ENCODE measurements around the gene VPS39.

Gene VPS39

DNA sequence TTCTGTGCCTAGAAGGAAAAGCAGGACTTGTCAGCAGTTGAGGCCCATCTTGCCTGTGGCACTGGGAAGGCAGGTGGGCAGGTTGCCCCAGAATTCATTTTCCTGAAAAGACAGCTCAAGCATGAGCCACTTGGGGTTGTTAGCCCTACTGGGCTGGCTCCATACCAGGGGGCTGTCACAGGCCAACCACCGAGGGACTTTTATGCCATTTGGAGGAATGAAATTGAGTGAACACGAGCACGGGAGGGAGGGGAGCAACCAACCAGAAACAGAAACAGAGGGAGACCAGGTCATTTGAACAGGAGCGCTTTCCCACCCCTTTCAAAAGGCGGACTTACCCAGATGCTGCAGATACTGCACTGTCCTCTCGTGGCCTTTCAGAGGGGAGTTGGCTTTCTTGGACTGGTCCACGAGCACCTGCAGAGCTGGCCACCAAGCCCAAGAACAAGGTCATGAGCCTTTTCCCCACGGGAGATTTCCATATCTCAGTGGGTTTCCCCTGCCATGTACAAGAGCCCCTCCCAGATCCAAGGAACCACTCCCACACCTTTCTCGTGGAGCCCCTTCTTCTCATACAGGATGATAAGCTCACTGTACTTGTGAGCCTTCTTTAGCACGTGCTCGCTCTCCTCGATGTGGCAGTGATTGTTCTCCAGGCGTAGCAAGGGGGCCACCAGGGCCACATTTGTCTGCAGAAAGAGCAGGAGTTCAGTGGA lies 41.7 kb downstream of the VPS39 start:
- in situ Hi-C loops (cut with MboI; ENCODE audit: low sequenced_read_pairs, unreplicated experiment) = no loop called here
- DNase-seq (ENCODE audit: low spot score) = no peak
- TF ChIP-seq, protein P1, sequence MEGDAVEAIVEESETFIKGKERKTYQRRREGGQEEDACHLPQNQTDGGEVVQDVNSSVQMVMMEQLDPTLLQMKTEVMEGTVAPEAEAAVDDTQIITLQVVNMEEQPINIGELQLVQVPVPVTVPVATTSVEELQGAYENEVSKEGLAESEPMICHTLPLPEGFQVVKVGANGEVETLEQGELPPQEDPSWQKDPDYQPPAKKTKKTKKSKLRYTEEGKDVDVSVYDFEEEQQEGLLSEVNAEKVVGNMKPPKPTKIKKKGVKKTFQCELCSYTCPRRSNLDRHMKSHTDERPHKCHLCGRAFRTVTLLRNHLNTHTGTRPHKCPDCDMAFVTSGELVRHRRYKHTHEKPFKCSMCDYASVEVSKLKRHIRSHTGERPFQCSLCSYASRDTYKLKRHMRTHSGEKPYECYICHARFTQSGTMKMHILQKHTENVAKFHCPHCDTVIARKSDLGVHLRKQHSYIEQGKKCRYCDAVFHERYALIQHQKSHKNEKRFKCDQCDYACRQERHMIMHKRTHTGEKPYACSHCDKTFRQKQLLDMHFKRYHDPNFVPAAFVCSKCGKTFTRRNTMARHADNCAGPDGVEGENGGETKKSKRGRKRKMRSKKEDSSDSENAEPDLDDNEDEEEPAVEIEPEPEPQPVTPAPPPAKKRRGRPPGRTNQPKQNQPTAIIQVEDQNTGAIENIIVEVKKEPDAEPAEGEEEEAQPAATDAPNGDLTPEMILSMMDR (IDR thresholded peaks at IDR 0.05; ENCODE audit: borderline replicate concordance, control extremely low read depth, extremely low read depth, insufficient read depth, missing control alignments) = no peak

DNA sequence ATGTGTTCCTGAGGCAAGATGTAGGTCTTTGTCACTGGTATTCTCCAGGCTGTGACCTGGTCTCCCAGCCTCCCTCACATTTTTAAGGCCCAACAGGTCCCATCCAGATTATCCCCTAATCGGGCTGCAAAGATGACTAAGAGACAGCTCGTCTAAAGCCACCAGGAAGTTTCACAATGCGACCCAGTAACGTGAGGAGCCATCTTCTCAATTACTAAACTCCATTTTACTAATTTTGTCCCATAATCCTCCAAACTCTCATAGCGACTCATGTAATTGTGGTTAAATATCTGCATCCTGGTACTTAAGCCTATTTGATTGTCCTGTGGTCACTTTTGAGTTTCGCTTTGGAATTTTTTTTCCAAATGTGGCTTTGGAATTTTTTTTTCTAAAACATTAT lies 43.0 kb downstream of the VPS39 start:
- in situ Hi-C loops (cut with MboI; ENCODE audit: low sequenced_read_pairs, unreplicated experiment) = no loop called here

DNA sequence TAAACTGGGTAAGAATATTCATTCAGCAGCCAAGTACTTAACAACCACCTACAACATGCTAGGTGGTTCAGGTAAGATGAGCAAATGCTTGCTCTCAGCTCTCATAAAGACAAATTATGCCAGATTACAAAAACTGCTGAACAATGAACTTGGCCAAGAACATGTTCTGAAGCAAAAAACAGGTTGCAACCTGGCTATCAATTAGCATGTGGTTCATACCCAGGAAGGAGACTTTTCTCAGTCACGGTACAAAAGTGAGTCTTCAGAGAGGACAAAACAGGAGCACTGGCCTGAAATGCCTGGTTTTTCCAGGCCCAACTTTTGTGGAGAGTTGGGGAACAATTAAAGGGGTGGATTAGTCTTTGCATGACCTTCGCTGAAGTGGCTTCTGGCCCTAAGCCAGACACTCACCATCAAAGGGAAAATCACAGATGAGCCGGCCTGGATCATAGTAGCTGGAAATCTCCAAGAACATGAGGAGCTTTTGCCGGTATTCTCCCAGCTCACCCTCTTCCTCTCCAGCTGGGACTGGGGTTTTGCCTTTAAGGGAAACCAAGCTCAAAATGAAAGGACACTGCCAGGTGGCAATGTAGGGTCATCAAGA lies 44.1 kb downstream of the VPS39 start:
- in situ Hi-C loops (cut with MboI; ENCODE audit: low sequenced_read_pairs, unreplicated experiment) = no loop called here
- TF ChIP-seq, protein P1 (IDR thresholded peaks at IDR 0.05; ENCODE audit: borderline replicate concordance, control extremely low read depth, extremely low read depth, insufficient read depth, missing control alignments) = no peak
- no peak for DNase-seq (ENCODE audit: low spot score)

More for the DNA sequence above, 43.0 kb downstream of the VPS39 start:
- TF ChIP-seq, protein P1 (IDR thresholded peaks at IDR 0.05; ENCODE audit: borderline replicate concordance, control extremely low read depth, extremely low read depth, insufficient read depth, missing control alignments) = no peak
- DNase-seq (ENCODE audit: low spot score) = no peak

DNA sequence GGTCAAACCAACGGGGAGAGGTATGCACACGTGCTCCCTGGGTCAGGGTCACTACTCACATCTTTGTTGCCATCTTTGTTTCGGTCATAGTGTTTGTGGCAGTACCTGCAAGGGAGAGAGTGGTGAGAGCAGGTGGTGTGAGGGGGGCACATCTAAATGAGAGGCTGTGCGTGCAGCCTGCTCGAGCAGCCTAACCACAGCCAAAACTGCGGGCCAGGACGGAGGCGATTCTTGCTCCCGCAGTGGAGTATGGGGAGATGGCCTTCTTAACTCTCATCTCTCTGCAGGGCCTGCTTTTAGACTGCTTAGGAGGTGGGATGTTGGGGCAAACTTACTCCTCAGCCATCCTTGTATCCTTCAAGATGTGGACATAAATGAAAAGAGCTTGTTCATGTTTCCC lies 44.8 kb downstream of the VPS39 start:
- no peak for DNase-seq (ENCODE audit: low spot score)
- TF ChIP-seq, protein P1 (IDR thresholded peaks at IDR 0.05; ENCODE audit: borderline replicate concordance, control extremely low read depth, extremely low read depth, insufficient read depth, missing control alignments) = no peak
- in situ Hi-C loops (cut with MboI; ENCODE audit: low sequenced_read_pairs, unreplicated experiment) = no loop called here

DNA sequence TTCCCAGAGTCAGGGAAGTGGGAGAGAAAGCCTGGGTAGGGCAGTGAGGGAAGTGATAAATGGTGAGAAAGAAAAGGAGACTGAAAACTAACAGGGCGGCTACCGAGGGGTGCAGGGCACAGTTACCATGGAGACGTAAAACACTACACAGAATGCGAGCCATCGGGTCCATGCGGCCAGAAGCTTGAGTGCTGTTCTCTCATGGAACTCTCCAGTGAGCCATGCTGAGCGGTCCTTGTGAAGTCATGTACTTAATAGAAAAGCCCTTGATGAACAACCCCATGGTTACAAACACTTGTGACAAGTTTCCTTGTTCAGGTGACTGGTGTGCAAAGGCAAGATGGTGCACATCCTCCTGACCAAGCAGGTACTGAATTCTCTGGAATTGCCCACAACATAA lies 48.0 kb downstream of the VPS39 start:
- in situ Hi-C loops (cut with MboI; ENCODE audit: low sequenced_read_pairs, unreplicated experiment) = no loop called here
- TF ChIP-seq, protein P1 (IDR thresholded peaks at IDR 0.05; ENCODE audit: borderline replicate concordance, control extremely low read depth, extremely low read depth, insufficient read depth, missing control alignments) = no peak

DNA sequence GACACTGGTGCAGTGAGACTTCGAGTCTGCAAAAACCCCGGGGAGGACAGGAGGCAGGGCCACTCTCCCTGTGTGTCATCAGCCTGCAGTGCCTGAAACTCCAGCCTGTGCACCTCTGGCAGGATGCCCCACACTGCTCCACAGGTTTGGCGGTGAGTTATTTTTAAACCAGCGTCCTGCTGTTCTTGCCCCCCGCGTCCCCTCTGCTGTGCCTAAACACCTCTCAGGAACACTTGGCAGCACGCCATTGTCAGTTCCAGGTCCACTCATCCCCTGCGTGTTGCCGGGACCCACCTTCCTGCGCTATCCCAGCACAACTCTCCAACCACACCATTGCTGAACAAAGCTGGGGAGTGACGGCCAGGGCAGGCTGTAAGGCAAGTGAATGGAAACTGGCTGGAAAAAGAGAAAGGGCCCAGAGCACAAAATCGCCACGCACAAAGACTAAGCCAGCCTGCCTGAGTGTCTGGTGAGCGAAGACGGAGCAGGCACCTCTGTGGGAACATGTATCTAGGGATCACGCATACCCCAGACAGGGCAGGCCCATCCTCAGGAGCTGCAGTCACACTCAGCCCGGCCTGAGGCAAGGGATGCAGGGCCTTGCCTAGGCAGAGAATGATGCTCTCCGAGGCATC lies 48.6 kb downstream of the VPS39 start:
- TF ChIP-seq, protein P1 (IDR thresholded peaks at IDR 0.05; ENCODE audit: borderline replicate concordance, control extremely low read depth, extremely low read depth, insufficient read depth, missing control alignments) = no peak
- DNase-seq (ENCODE audit: low spot score) = no peak
- in situ Hi-C loops (cut with MboI; ENCODE audit: low sequenced_read_pairs, unreplicated experiment) = no loop called here

More for the DNA sequence above, 48.0 kb downstream of the VPS39 start:
- DNase-seq (ENCODE audit: low spot score) = no peak
